HepG2 (cell line): ENCODE results near the gene USP10. TPM values are rescaled to one million over a fixed set of nuclear protein-coding genes. Genes with fewer than 3 reads are reported as not detected.
A peak's percentile ranks its signal among the peaks of the same experiment; 100 is the strongest.

Experiments used
- ATAC-seq: fragments of 200-7000 bp; cut with Tn5 transposase; 3 replicates; pipeline ENCODE4 v1.9.1; 2020; ENCODE audit warnings: mild to moderate bottlenecking, moderate library complexity
- BruUV-seq: library from RNA; stranded (reverse); fragments of 400-500 nt; replicated peaks from 2 replicates; lab custom pipeline; 2021; lab: Mats Ljungman, UMichigan
- CTCF ChIA-PET: fragments of 300-600 bp; formaldehyde crosslinking; extraction: SDS; loops from one replicate; lab custom pipeline; 2021; ENCODE audit warnings: low total read pairs, inconsistent platforms, low intra/inter-chr PET ratio; lab: Yijun Ruan, JAX
- POLR2A ChIA-PET: fragments of 350-600 bp; sonication (Branson Sonifier 250); formaldehyde crosslinking; loops from one replicate; lab custom pipeline; 2020; ENCODE audit warnings: antibody characterized with exemption, inconsistent platforms; lab: Yijun Ruan, JAX
- DNase-seq: peaks from one replicate; pipeline ENCODE4 v3.0.0-alpha.2; 2015; ENCODE audit warnings: low spot score
- FAIRE-seq: peaks from 3 replicates; lab custom pipeline; 2011; peaks lifted over from hg19 to GRCh38; lab: Jason Lieb, UNC
- H2AFZ ChIP-seq: one replicate; pipeline ENCODE4 v1.6.1; 2011; ENCODE audit warnings: low read length, inconsistent platforms
- H3K27ac ChIP-seq: fragments of 300-600 bp; 3 replicates; pipeline ENCODE4 v1.8.0; 2011; ENCODE audit warnings: mixed run types, mild to moderate bottlenecking, mixed read lengths, low read length, inconsistent platforms; ENCODE audit not compliant: insufficient read depth; ENCODE audit errors: extremely low read length
- H3K27me3 ChIP-seq, 2 experiments: fragments of 200-600 bp in 1 of 2; 2 replicates in 1 of 2; 3 replicates in 1 of 2; pipeline versions ENCODE4 v1.6.0 to v1.8.0; 2011; ENCODE audit warnings: low read length in 2 of 2, mild to moderate bottlenecking in 2 of 2, moderate library complexity in 2 of 2, inconsistent platforms in 1 of 2; ENCODE audit not compliant: insufficient read depth in 2 of 2, control insufficient read depth in 1 of 2
- H3K36me3 ChIP-seq, 2 experiments: fragments of 200-600 bp in 1 of 2; replicated peaks in 1 of 2; 2 replicates in 1 of 2; 3 replicates in 1 of 2; pipeline versions ENCODE4 v1.5.1 to v1.8.0; 2011; ENCODE audit warnings: low read length in 2 of 2, inconsistent platforms in 1 of 2; ENCODE audit not compliant: insufficient read depth in 2 of 2, control insufficient read depth in 1 of 2
- H3K4me1 ChIP-seq: 2 replicates; pipeline ENCODE4 v1.5.1; 2012; ENCODE audit warnings: low read length, inconsistent platforms; ENCODE audit not compliant: insufficient read depth
- H3K4me2 ChIP-seq: 2 replicates; pipeline ENCODE4 v1.6.0; 2011; ENCODE audit warnings: low read depth, low read length, inconsistent platforms
- H3K4me3 ChIP-seq, 3 experiments: fragments of 200-600 bp in 1 of 3; sonication (generic), shearing (Covaris generic) in 1 of 3; replicated peaks in 1 of 3; 2 replicates each; pipeline ENCODE4 v1.5.1; 2011 to 2016; ENCODE audit warnings: low read length in 3 of 3, inconsistent platforms in 2 of 3, low read depth in 2 of 3, mild to moderate bottlenecking in 2 of 3, control low read depth in 1 of 3, mixed read lengths in 1 of 3; ENCODE audit not compliant: insufficient read depth in 1 of 3
- H3K79me2 ChIP-seq: one replicate; pipeline ENCODE4 v1.6.1; 2011; ENCODE audit warnings: low read length, inconsistent platforms; ENCODE audit not compliant: insufficient read depth
- H3K9ac ChIP-seq: 2 replicates; pipeline ENCODE4 v1.6.0; 2011; ENCODE audit warnings: mild to moderate bottlenecking, low read depth, low read length, inconsistent platforms; ENCODE audit not compliant: insufficient read depth
- H3K9me3 ChIP-seq: 2 replicates; pipeline ENCODE4 v1.5.1; 2012; ENCODE audit warnings: mild to moderate bottlenecking, low read length
- H4K20me1 ChIP-seq: 2 replicates; pipeline ENCODE4 v1.6.0; 2011; ENCODE audit warnings: inconsistent platforms, mild to moderate bottlenecking, low read length, moderate library complexity; ENCODE audit not compliant: insufficient read depth
- CBX5 ChIP-seq: sonication (generic); formaldehyde crosslinking; IDR thresholded peaks from 2 replicates; pipeline ENCODE4 v1.4.0; 2020; ENCODE audit warnings: missing genetic modification reagents, borderline replicate concordance
- HOXD1 ChIP-seq: sonication (generic); formaldehyde crosslinking; IDR thresholded peaks from 2 replicates; pipeline ENCODE4 v1.5.0; 2020; ENCODE audit warnings: missing genetic modification reagents
- NRL ChIP-seq: sonication (generic); formaldehyde crosslinking; IDR thresholded peaks from 2 replicates; pipeline ENCODE4 v1.5.0; 2020; ENCODE audit warnings: missing genetic modification reagents, mild to moderate bottlenecking, moderate library complexity, borderline replicate concordance
- SIX1 ChIP-seq: sonication (generic); formaldehyde crosslinking; IDR thresholded peaks from 2 replicates; pipeline ENCODE4 v1.4.0; 2020; ENCODE audit warnings: missing genetic modification reagents, borderline replicate concordance
- ZMYM3 ChIP-seq: sonication (generic); formaldehyde crosslinking; IDR thresholded peaks from 2 replicates; pipeline ENCODE4 v1.5.1; 2020; ENCODE audit warnings: mild to moderate bottlenecking, missing genetic modification reagents
- ZNF253 ChIP-seq: sonication (generic); formaldehyde crosslinking; IDR thresholded peaks from 2 replicates; pipeline ENCODE4 v1.8.0; 2022; ENCODE audit warnings: mild to moderate bottlenecking, missing genetic modification reagents, borderline replicate concordance
- ZNF317 ChIP-seq: sonication (generic); formaldehyde crosslinking; IDR thresholded peaks from 2 replicates; pipeline ENCODE4 v1.5.0; 2020; ENCODE audit warnings: mild to moderate bottlenecking, missing genetic modification reagents
- ZNF460 ChIP-seq: sonication (generic); formaldehyde crosslinking; IDR thresholded peaks from 2 replicates; pipeline ENCODE4 v1.5.1; 2020; ENCODE audit warnings: missing genetic modification reagents, mild to moderate bottlenecking, borderline replicate concordance
- ZNF713 ChIP-seq: sonication (generic); formaldehyde crosslinking; IDR thresholded peaks from 2 replicates; pipeline ENCODE4 v1.4.0; 2020; ENCODE audit warnings: mild to moderate bottlenecking, missing genetic modification reagents
- ZNF792 ChIP-seq: IDR thresholded peaks from 2 replicates; pipeline ENCODE4 v1.6.1; 2016
- WGBS: methylation state at CpG from one replicate; pipeline ENCODE4 v1.1.6; 2017; ENCODE audit warnings: low lambda C conversion rate; 5-methylcytosine and 5-hydroxymethylcytosine counted together
- in situ Hi-C: cut with HindIII; loops from 2 replicates; pipeline ENCODE4 v1.10.0; 2017; ENCODE audit warnings: low pct_unique_long_range_greater_than_20kb; ENCODE audit not compliant: extremely low pct_ligation_motif_present
- intact Hi-C: fragments of 100-400 bp; cut with micrococcal nuclease; formaldehyde crosslinking; loops from one replicate; pipeline ENCODE4 v1.10.0; 2022; ENCODE audit not compliant: unreplicated experiment
- polyA plus RNA-seq, 8 experiments: library from polyadenylated mRNA; depleted of rRNA in 3 of 8; stranded (reverse) in 7 of 8; unstranded in 1 of 8; fragments of >200 nt; fragmentation: Illumina TruSeq in 4 of 8; extraction: Trizol in 4 of 8; gene quantifications; 2 replicates each; pipeline versions ENCODE4 v1.2.1 to v1.2.3, GENCODE V29; 2011 to 2016; ENCODE audit warnings: low read depth in 4 of 8, missing spikeins in 1 of 8, mixed read lengths in 1 of 8; ENCODE audit not compliant: insufficient read depth in 1 of 8
- total RNA-seq, 5 experiments: library from RNA; depleted of rRNA; stranded (reverse); fragments of >200 nt; fragmentation: Illumina TruSeq; extraction: Trizol; gene quantifications; 2 replicates each; pipeline ENCODE4 v1.2.3, GENCODE V29; 2016; ENCODE audit warnings: low read depth in 1 of 5
- TF ChIP-seq, protein P1 (sequence below), 2 experiments: sonication (generic) in 1 of 2; formaldehyde crosslinking in 1 of 2; IDR thresholded peaks; 2 replicates each; pipeline versions ENCODE4 v1.4.0 to v1.6.1; 2016 to 2020; ENCODE audit warnings: borderline replicate concordance in 1 of 2, low read depth in 1 of 2, mild to moderate bottlenecking in 1 of 2, missing genetic modification reagents in 1 of 2
- TF ChIP-seq, protein P2 (sequence below): sonication (generic); formaldehyde crosslinking; IDR thresholded peaks from 2 replicates; pipeline ENCODE4 v1.5.0; 2020; ENCODE audit warnings: missing genetic modification reagents, mild to moderate bottlenecking, borderline replicate concordance
- TF ChIP-seq, protein P3 (sequence below), 2 experiments: sonication (generic) in 1 of 2; formaldehyde crosslinking in 1 of 2; IDR thresholded peaks; 2 replicates each; pipeline versions ENCODE4 v1.4.0 to v1.6.1; 2018 to 2020; ENCODE audit warnings: missing genetic modification reagents in 2 of 2, borderline replicate concordance in 1 of 2, low read depth in 1 of 2, mild to moderate bottlenecking in 1 of 2, missing biosample characterization in 1 of 2
- TF ChIP-seq, protein P4 (sequence below): sonication (generic); IDR thresholded peaks from 2 replicates; pipeline ENCODE4 v1.6.1; 2016; ENCODE audit warnings: low read depth, borderline replicate concordance

The USP10 gene
- total and polyA plus RNA-seq, 2 of the 13 experiments (the other 11 are each of a cell fraction or from before 2014, with no cell fraction given), result 79.1 to 122 TPM

DNA sequence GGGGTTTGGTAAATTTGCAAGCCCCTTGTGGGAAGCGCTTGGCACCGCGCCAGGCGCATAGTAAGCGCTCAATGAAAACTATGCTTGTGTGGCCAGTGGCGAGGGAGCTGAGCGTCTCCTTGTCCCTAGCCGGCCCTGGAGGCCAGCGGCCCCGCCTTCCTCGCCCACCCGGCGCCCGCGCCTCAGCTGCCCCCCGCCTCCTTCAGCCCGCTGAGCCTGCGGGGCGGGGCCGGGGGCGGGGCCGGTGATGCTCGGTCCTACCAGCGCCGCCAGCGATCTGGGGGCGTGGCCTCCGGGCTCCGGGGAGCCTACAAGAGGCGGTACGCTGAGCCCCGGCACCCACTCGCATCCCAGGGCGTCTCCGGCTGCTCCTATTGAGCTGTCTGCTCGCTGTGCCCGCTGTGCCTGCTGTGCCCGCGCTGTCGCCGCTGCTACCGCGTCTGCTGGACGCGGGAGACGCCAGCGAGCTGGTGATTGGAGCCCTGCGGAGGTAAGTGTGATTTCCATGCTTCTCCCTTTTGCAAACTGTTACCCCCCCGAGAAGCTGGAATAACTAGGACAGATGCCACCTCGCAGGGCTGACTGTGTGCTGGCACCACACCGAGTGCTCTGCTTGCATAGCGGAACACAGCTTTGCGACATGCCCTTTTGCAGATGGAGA lies 120.0 kb downstream of the USP10 start, which contains the start of gene CRISPLD2:
Gene CRISPLD2 (plus strand): TSS at position 342 of the 661 bp plus-strand sequence. CDS start 18,511 bp downstream, outside the sequence.
- Histone ChIP-seq H4K20me1 (0 out of 2 replicates have a peak, but pooled peaks cover 9% of the 10 kb centered on the region), H3K4me2 (peak within 1 kb of the TSS; percentile 78), H3K9ac (no peak within 1 kb of the TSS), H3K79me2 (no peaks in the 10 kb centered on the region), H3K36me3 (no peaks in the 10 kb centered on the region), H3K27ac (no peak within 1 kb of the TSS), H2AFZ (no peak within 1 kb of the TSS), H3K9me3 (no peaks in the 10 kb centered on the region), H3K27me3 (peaks cover 12 to 72% of the 10 kb centered on the region in 2 experiments), H3K4me3 (peak within 1 kb of the TSS in 2 of 3 experiments; percentile 3 to 62; a peak in 1 of 6 replicates), H3K4me1 (peaks cover 28% of the 10 kb centered on the region)
- ATAC-seq (peak; percentile 94), FAIRE-seq (no peak), DNase-seq (peak; percentile 83)
- 17% methylated on average over 23 of the region's 53 CpGs for WGBS
- POLR2A ChIA-PET, result interaction anchor here (1.0 kb wide), 1 partner anchor 131 kb away, joined by 3 read pairs; no protein-coding TSS in a partner anchor
- in situ Hi-C loops, result no loop called here
- CTCF ChIA-PET, result no interaction called here
- intact Hi-C loops, result no loop called here
- BruUV-seq, result no TSS peak
- no peak for TF ChIP-seq ZNF792
- TF ChIP-seq, protein P1, sequence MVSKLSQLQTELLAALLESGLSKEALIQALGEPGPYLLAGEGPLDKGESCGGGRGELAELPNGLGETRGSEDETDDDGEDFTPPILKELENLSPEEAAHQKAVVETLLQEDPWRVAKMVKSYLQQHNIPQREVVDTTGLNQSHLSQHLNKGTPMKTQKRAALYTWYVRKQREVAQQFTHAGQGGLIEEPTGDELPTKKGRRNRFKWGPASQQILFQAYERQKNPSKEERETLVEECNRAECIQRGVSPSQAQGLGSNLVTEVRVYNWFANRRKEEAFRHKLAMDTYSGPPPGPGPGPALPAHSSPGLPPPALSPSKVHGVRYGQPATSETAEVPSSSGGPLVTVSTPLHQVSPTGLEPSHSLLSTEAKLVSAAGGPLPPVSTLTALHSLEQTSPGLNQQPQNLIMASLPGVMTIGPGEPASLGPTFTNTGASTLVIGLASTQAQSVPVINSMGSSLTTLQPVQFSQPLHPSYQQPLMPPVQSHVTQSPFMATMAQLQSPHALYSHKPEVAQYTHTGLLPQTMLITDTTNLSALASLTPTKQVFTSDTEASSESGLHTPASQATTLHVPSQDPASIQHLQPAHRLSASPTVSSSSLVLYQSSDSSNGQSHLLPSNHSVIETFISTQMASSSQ (IDR thresholded peaks at IDR 0.05; ENCODE audit: low read depth), result no peak
- TF ChIP-seq, protein P1 (CRISPR knock-in tag; IDR thresholded peaks at IDR 0.05; ENCODE audit: borderline replicate concordance), result 0 out of 2 replicates have a peak, but pooled peaks have one; percentile 29
- TF ChIP-seq ZNF713 (CRISPR knock-in tag), result no peak
- no peak; the same call in 1 of the 2 replicates for TF ChIP-seq ZMYM3 (CRISPR knock-in tag)
- TF ChIP-seq, protein P2, sequence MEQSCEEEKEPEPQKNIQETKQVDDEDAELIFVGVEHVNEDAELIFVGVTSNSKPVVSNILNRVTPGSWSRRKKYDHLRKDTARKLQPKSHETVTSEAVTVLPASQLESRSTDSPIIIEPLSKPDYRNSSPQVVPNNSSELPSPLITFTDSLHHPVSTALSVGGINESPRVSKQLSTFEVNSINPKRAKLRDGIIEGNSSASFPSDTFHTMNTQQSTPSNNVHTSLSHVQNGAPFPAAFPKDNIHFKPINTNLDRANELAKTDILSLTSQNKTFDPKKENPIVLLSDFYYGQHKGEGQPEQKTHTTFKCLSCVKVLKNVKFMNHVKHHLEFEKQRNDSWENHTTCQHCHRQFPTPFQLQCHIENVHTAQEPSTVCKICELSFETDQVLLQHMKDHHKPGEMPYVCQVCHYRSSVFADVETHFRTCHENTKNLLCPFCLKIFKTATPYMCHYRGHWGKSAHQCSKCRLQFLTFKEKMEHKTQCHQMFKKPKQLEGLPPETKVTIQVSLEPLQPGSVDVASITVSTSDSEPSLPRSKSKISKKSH (CRISPR knock-in tag), result no peak
- TF ChIP-seq NRL (CRISPR knock-in tag), result no peak
- TF ChIP-seq SIX1 (CRISPR knock-in tag), result no peak
- TF ChIP-seq HOXD1 (CRISPR knock-in tag), result no peak
- TF ChIP-seq, protein P3, sequence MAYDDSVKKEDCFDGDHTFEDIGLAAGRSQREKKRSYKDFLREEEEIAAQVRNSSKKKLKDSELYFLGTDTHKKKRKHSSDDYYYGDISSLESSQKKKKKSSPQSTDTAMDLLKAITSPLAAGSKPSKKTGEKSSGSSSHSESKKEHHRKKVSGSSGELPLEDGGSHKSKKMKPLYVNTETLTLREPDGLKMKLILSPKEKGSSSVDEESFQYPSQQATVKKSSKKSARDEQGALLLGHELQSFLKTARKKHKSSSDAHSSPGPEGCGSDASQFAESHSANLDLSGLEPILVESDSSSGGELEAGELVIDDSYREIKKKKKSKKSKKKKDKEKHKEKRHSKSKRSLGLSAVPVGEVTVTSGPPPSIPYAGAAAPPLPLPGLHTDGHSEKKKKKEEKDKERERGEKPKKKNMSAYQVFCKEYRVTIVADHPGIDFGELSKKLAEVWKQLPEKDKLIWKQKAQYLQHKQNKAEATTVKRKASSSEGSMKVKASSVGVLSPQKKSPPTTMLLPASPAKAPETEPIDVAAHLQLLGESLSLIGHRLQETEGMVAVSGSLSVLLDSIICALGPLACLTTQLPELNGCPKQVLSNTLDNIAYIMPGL (CRISPR knock-in tag; IDR thresholded peaks at IDR 0.05; ENCODE audit: borderline replicate concordance in 1 of 2, low read depth in 1 of 2), result 0 out of 4 replicates have a peak, but pooled peaks of 1 of the 2 experiments have one; percentile 13
- TF ChIP-seq, protein P4, sequence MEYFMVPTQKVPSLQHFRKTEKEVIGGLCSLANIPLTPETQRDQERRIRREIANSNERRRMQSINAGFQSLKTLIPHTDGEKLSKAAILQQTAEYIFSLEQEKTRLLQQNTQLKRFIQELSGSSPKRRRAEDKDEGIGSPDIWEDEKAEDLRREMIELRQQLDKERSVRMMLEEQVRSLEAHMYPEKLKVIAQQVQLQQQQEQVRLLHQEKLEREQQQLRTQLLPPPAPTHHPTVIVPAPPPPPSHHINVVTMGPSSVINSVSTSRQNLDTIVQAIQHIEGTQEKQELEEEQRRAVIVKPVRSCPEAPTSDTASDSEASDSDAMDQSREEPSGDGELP, result no peak
- TF ChIP-seq ZNF253 (CRISPR knock-in tag), result no peak
- TF ChIP-seq ZNF317 (CRISPR knock-in tag), result no peak
- no peak for TF ChIP-seq ZNF460 (CRISPR knock-in tag)
- TF ChIP-seq CBX5 (CRISPR knock-in tag), result 0 out of 2 replicates have a peak, but pooled peaks have one; percentile 37
